ENCODE data around the gene ZDBF2. TPM values are rescaled to one million over a fixed set of nuclear protein-coding genes. Genes with fewer than 3 reads are reported as not detected.

ZDBF2 gene
- total RNA-seq, 1 experiment from 2014 or later: 31.8 TPM

GRCh38 chr2:206271065-206271464 is 3.4 kb upstream of the ZDBF2 start:
- TF ChIP-seq, protein P1, sequence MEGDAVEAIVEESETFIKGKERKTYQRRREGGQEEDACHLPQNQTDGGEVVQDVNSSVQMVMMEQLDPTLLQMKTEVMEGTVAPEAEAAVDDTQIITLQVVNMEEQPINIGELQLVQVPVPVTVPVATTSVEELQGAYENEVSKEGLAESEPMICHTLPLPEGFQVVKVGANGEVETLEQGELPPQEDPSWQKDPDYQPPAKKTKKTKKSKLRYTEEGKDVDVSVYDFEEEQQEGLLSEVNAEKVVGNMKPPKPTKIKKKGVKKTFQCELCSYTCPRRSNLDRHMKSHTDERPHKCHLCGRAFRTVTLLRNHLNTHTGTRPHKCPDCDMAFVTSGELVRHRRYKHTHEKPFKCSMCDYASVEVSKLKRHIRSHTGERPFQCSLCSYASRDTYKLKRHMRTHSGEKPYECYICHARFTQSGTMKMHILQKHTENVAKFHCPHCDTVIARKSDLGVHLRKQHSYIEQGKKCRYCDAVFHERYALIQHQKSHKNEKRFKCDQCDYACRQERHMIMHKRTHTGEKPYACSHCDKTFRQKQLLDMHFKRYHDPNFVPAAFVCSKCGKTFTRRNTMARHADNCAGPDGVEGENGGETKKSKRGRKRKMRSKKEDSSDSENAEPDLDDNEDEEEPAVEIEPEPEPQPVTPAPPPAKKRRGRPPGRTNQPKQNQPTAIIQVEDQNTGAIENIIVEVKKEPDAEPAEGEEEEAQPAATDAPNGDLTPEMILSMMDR (conservative IDR thresholded peaks at IDR 0.05): no peak
- no CpG with 5 or more reads among the region's 1 CpG for WGBS (ENCODE audit: extremely low coverage, insufficient read length, low lambda C conversion rate)
- Histone ChIP-seq H3K9me3 (ENCODE audit: control insufficient read depth, low read depth, low read length) (no peaks in the 10 kb centered on the region), H2BK120ac (ENCODE audit: low read depth, low read length, poor library complexity, severe bottlenecking) (no peak overlapping the region), H3K4me2 (ENCODE audit: insufficient read depth, insufficient read length, low read length) (no peak overlapping the region), H2BK20ac (ENCODE audit: low read depth, low read length, poor library complexity, severe bottlenecking) (no peak overlapping the region), H4K5ac (ENCODE audit: insufficient read length, low read depth, low read length) (no peak overlapping the region), H3K56ac (ENCODE audit: insufficient read length, low read depth, low read length) (no peak overlapping the region), H3K79me2 (ENCODE audit: insufficient read depth, low read length) (peaks cover under 1% of the 10 kb centered on the region; the same call in 1 of the 2 replicates), H4K8ac (replicated peaks; ENCODE audit: insufficient read length, low read depth, low read length) (no peak overlapping the region), H2BK15ac (ENCODE audit: low read depth, low read length) (no peak overlapping the region), H3K27me3 (ENCODE audit: insufficient read depth, low read length) (no peaks in the 10 kb centered on the region), H3K14ac (ENCODE audit: insufficient read depth, low read length) (no peak overlapping the region), H2AK5ac (ENCODE audit: insufficient read length, low read length) (no peak overlapping the region), H4K91ac (ENCODE audit: insufficient read length, low read depth, low read length) (no peak overlapping the region), H3K4me1 (ENCODE audit: insufficient read depth, low read length) (no peaks in the 10 kb centered on the region), H4K20me1 (ENCODE audit: control insufficient read depth, insufficient read depth, insufficient read length) (no peaks in the 10 kb centered on the region), H3K4ac (ENCODE audit: low read depth, low read length) (no peak overlapping the region), H2AFZ (ENCODE audit: low read length) (no peak overlapping the region), H3K23ac (ENCODE audit: insufficient read length, low read depth, low read length) (no peak overlapping the region), H3K79me1 (ENCODE audit: insufficient read depth, low read depth, low read length, poor library complexity, severe bottlenecking) (no peaks in the 10 kb centered on the region), H3K27ac (ENCODE audit: insufficient read length, low read depth, low read length) (no peak overlapping the region), H3K18ac (ENCODE audit: insufficient read length, low read depth, low read length) (no peak overlapping the region), H3K9ac (ENCODE audit: extremely low read depth, insufficient read length, low read length) (no peak overlapping the region), H2BK12ac (ENCODE audit: insufficient read length, low read depth, low read length) (no peak overlapping the region), H3T11ph (ENCODE audit: low read length) (no peak overlapping the region), H3K23me2 (ENCODE audit: insufficient read length, low read depth, low read length, poor library complexity, severe bottlenecking) (peaks cover 3% of the 10 kb centered on the region), H2BK5ac (ENCODE audit: insufficient read length, low read length) (no peak overlapping the region)
- Mint-ChIP-seq H3K9me3 (no peaks in the 10 kb centered on the region), H3K4me3 (no peak overlapping the region), H3K4me1 (peaks cover 22 to 30% of the 10 kb centered on the region in 2 experiments), H3K27me3 (ENCODE audit: low read depth) (peaks cover 12% of the 10 kb centered on the region), H3K36me3 (ENCODE audit: insufficient read depth in 1 of 3, low read depth in 3 of 3) (no peaks in the 10 kb centered on the region; a peak in 1 of 7 replicates), H3K27ac (no peak overlapping the region)
- DNase-seq: no peak

All from H9 (cell line).